Trophoblast cell (in vitro differentiated cells and primary cell): ENCODE measurements around the gene MACROD2.

Experiments used
- DNase-seq, 2 donors: peaks; one replicate each; pipeline ENCODE4 v3.0.0-alpha.2; 2016
- H2AFZ ChIP-seq: 2 replicates; pipeline ENCODE4 v1.6.1; 2013; ENCODE audit warnings: low read length, moderate library complexity, mild to moderate bottlenecking; ENCODE audit not compliant: insufficient read depth, poor library complexity
- H2AK5ac ChIP-seq: 2 replicates; pipeline ENCODE4 v1.6.1; 2013; ENCODE audit warnings: mild to moderate bottlenecking, low read length
- H2BK120ac ChIP-seq: 2 replicates; pipeline ENCODE4 v1.6.1; 2013; ENCODE audit warnings: low read length, mild to moderate bottlenecking, moderate library complexity; ENCODE audit not compliant: insufficient read depth, poor library complexity
- H2BK12ac ChIP-seq: 2 replicates; pipeline ENCODE4 v1.6.1; 2013; ENCODE audit warnings: mild to moderate bottlenecking, low read length, moderate library complexity
- H2BK5ac ChIP-seq: 2 replicates; pipeline ENCODE4 v1.6.1; 2013; ENCODE audit warnings: low read length, low read depth, moderate library complexity, mild to moderate bottlenecking; ENCODE audit not compliant: poor library complexity
- H3K14ac ChIP-seq: 2 replicates; pipeline ENCODE4 v1.6.1; 2013; ENCODE audit warnings: mild to moderate bottlenecking, low read length
- H3K18ac ChIP-seq: 2 replicates; pipeline ENCODE4 v1.6.1; 2013; ENCODE audit warnings: mild to moderate bottlenecking, low read length
- H3K23ac ChIP-seq: 2 replicates; pipeline ENCODE4 v1.6.1; 2013; ENCODE audit warnings: low read length
- H3K27ac ChIP-seq: 2 replicates; pipeline ENCODE4 v1.5.1; 2013; ENCODE audit warnings: low read depth, mild to moderate bottlenecking, inconsistent platforms, low read length, moderate library complexity
- H3K27me3 ChIP-seq: 2 replicates; pipeline ENCODE4 v1.6.1; 2013; ENCODE audit warnings: inconsistent platforms, mild to moderate bottlenecking, low read length, moderate library complexity; ENCODE audit not compliant: insufficient read depth
- H3K36me3 ChIP-seq, 2 experiments: 1 replicate in 1 of 2; 2 replicates in 1 of 2; pipeline ENCODE4 v1.6.1; 2013; ENCODE audit warnings: low read length in 2 of 2, mild to moderate bottlenecking in 2 of 2, moderate library complexity in 1 of 2; ENCODE audit not compliant: insufficient read depth in 2 of 2, control insufficient read depth in 1 of 2
- H3K4ac ChIP-seq: 2 replicates; pipeline ENCODE4 v1.6.1; 2013; ENCODE audit warnings: low read depth, mild to moderate bottlenecking, low read length, moderate library complexity
- H3K4me1 ChIP-seq, 2 experiments: 1 replicate in 1 of 2; 2 replicates in 1 of 2; pipeline ENCODE4 v1.6.1; 2013; ENCODE audit warnings: low read length in 2 of 2, mild to moderate bottlenecking in 2 of 2, moderate library complexity in 1 of 2; ENCODE audit not compliant: insufficient read depth in 2 of 2, control insufficient read depth in 1 of 2
- H3K4me2 ChIP-seq: 2 replicates; pipeline ENCODE4 v1.6.1; 2013; ENCODE audit warnings: inconsistent platforms, mild to moderate bottlenecking, low read length, moderate library complexity
- H3K4me3 ChIP-seq: 2 replicates; pipeline ENCODE4 v1.5.1; 2013; ENCODE audit warnings: mild to moderate bottlenecking, low read depth, low read length, inconsistent platforms
- H3K79me1 ChIP-seq: one replicate; pipeline ENCODE4 v1.6.1; 2013; ENCODE audit warnings: low read length
- H3K79me2 ChIP-seq: 2 replicates; pipeline ENCODE4 v1.6.1; 2013; ENCODE audit warnings: low read length, mild to moderate bottlenecking; ENCODE audit not compliant: control insufficient read depth, insufficient read depth, poor library complexity
- H3K9ac ChIP-seq: 2 replicates; pipeline ENCODE4 v1.6.1; 2013; ENCODE audit warnings: mild to moderate bottlenecking, low read length
- H3K9me3 ChIP-seq: 2 replicates; pipeline ENCODE4 v1.6.1; 2013; ENCODE audit warnings: low read depth, mild to moderate bottlenecking, control low read depth, inconsistent platforms, low read length; ENCODE audit not compliant: insufficient read depth
- H4K12ac ChIP-seq: 2 replicates; pipeline ENCODE4 v1.6.1; 2013; ENCODE audit warnings: low read depth, mild to moderate bottlenecking, low read length, moderate library complexity
- H4K8ac ChIP-seq: 2 replicates; pipeline ENCODE4 v1.6.1; 2013; ENCODE audit warnings: low read depth, mild to moderate bottlenecking, low read length, moderate library complexity
- H4K91ac ChIP-seq: one replicate; pipeline ENCODE4 v1.6.1; 2013; ENCODE audit warnings: low read depth, mild to moderate bottlenecking, low read length, moderate library complexity
- WGBS: extraction: QIAGEN DNeasy Blood & Tissue Kit; methylation state at CpG from one replicate; pipeline ENCODE4 v1.1.7; 2013; ENCODE audit warnings: missing lambda C conversion rate; ENCODE audit not compliant: insufficient read length, insufficient coverage; ENCODE audit errors: extremely low coverage; 5-methylcytosine and 5-hydroxymethylcytosine counted together

Gene MACROD2

DNA sequence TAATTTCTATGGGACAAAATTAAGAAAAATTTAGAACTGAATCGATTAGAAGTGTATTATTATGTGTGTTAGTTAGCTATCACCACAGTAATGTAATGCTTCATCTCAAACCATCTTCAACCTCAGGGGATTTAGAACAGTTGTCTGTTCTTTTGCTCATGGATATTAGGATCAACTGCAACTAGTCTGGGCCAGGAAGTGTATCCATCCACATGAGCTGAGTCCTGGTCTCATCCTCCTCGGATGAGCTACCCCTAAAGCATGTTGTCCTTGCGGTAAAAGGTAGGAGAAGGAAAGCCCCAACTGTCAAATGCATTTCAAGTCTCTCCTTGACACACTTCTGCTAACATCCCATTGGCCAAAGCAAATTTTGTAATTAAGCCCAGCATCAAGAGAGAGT, 2040.3 kb downstream of the MACROD2 start:
- WGBS: no CpG with 5 or more reads among the region's 3 CpGs
- H4K8ac ChIP-seq: no peak overlapping the region
- H2BK12ac ChIP-seq: no peak overlapping the region

DNA sequence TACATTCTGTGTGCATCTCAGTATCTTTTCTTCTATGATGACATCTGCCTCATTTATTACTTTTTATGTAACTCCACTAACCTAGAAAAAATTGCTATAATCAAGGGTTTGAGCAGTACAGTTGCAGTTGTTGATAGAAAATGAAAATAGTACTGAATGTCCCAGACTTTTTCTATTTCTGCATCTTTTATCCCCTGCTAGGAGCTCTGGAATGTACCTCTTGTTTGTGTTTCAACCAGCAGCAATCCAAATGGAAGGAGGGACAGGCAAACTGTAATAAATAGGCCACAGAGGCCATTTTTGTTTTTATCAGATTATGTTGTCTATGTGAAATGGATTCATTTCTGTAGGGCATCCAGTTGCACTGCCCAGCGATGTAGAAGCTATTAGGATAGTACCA, 2041.0 kb downstream of the MACROD2 start:
- Histone ChIP-seq H3K9me3 (no peaks in the 10 kb centered on the region), H3K9ac (no peak overlapping the region), H3K27ac (no peak overlapping the region), H3K23ac (no peak overlapping the region), H3K4me1 (no peaks in the 10 kb centered on the region), H3K27me3 (no peaks in the 10 kb centered on the region), H3K36me3 (no peaks in the 10 kb centered on the region), H3K18ac (no peak overlapping the region), H4K91ac (no peak overlapping the region), H3K4ac (no peak overlapping the region), H2AFZ (no peak overlapping the region), H2BK12ac (no peak overlapping the region), H4K8ac (no peak overlapping the region), H3K4me2 (no peak overlapping the region), H3K79me2 (no peaks in the 10 kb centered on the region), H2AK5ac (no peak overlapping the region), H3K14ac (no peak overlapping the region), H3K4me3 (no peak overlapping the region), H4K12ac (no peak overlapping the region), H2BK5ac (no peak overlapping the region), H2BK120ac (no peak overlapping the region), H3K79me1 (no peaks in the 10 kb centered on the region)
- no peak for DNase-seq
- WGBS: no CpG with 5 or more reads among the region's 1 CpG

More for the DNA sequence above, 2040.3 kb downstream of the MACROD2 start:
- no peak overlapping the region for H3K14ac ChIP-seq
- H3K4me3 ChIP-seq: no peak overlapping the region
- no peaks in the 10 kb centered on the region for H3K36me3 ChIP-seq
- no peak overlapping the region for H2BK120ac ChIP-seq
- no peak overlapping the region for H3K23ac ChIP-seq
- H3K27me3 ChIP-seq: no peaks in the 10 kb centered on the region
- no peaks in the 10 kb centered on the region for H3K79me2 ChIP-seq
- H3K79me1 ChIP-seq: no peaks in the 10 kb centered on the region
- H3K9me3 ChIP-seq: no peaks in the 10 kb centered on the region
- no peak overlapping the region for H3K18ac ChIP-seq
- no peak overlapping the region for H3K4me2 ChIP-seq
- DNase-seq: no peak
- no peak overlapping the region for H2AFZ ChIP-seq
- no peak overlapping the region for H4K91ac ChIP-seq
- no peaks in the 10 kb centered on the region for H3K4me1 ChIP-seq
- H2AK5ac ChIP-seq: no peak overlapping the region
- H3K4ac ChIP-seq: no peak overlapping the region
- no peak overlapping the region for H3K9ac ChIP-seq
- H4K12ac ChIP-seq: no peak overlapping the region
- H3K27ac ChIP-seq: no peak overlapping the region
- no peak overlapping the region for H2BK5ac ChIP-seq

DNA sequence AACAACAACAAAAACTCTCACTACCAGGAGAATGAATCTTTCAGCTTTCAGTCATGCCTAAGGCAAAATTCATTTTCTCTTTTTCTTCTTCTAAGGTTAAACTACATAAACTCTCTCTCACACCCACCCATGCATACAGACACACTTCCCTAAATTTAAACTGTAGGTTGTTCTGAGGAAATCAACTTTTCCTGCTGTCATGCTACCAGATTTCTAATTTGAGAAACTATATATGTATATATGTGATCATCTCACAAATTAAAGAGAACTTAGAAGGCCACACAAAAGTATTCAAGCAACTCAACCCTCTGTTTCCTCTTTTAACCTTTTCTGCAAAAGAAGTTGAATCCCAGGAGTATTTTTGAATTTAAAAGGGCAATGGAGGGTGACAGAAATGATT, 2045.4 kb downstream of the MACROD2 start:
- Histone ChIP-seq H4K8ac (no peak overlapping the region), H2BK5ac (no peak overlapping the region), H4K91ac (no peak overlapping the region), H3K27ac (no peak overlapping the region), H3K9me3 (no peaks in the 10 kb centered on the region), H3K4me3 (no peak overlapping the region), H3K27me3 (no peaks in the 10 kb centered on the region), H4K12ac (no peak overlapping the region), H2BK12ac (no peak overlapping the region), H3K4me2 (no peak overlapping the region), H3K79me2 (no peaks in the 10 kb centered on the region), H2AFZ (no peak overlapping the region), H2BK120ac (no peak overlapping the region), H3K18ac (no peak overlapping the region), H3K4me1 (no peaks in the 10 kb centered on the region), H3K79me1 (no peaks in the 10 kb centered on the region), H3K9ac (no peak overlapping the region), H2AK5ac (no peak overlapping the region), H3K23ac (no peak overlapping the region), H3K14ac (no peak overlapping the region), H3K36me3 (no peaks in the 10 kb centered on the region), H3K4ac (no peak overlapping the region)
- DNase-seq: no peak

DNA sequence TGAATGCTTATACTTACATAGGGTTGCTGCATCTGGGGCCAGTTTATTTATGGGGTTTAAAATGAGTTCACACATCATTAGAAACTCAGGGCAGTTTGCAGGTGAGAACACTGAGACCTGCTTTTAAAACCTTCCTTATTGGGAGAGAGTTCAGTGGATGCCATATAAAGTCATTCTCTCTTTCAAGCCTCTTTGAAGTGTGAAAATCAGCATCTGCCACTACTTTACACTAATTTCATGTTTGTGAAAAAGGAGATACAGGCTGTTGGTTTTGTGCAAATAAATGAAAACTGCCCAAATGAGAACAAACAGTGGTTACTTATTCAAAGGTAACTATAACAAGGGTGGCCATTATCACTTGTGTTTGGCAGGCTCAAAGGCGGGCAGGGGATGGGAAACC, 2047.4 kb downstream of the MACROD2 start:
- no CpG with 5 or more reads among the region's 1 CpG for WGBS
- Histone ChIP-seq H3K14ac (no peak overlapping the region), H3K36me3 (no peaks in the 10 kb centered on the region), H2BK5ac (no peak overlapping the region), H3K27ac (no peak overlapping the region), H3K79me2 (no peaks in the 10 kb centered on the region), H3K4me1 (no peaks in the 10 kb centered on the region), H2AFZ (no peak overlapping the region), H3K9me3 (no peaks in the 10 kb centered on the region), H3K4me3 (no peak overlapping the region), H4K8ac (no peak overlapping the region), H2BK12ac (no peak overlapping the region), H3K27me3 (no peaks in the 10 kb centered on the region), H4K12ac (no peak overlapping the region), H3K4ac (no peak overlapping the region), H2BK120ac (no peak overlapping the region), H3K23ac (no peak overlapping the region), H3K9ac (no peak overlapping the region), H4K91ac (no peak overlapping the region), H3K18ac (no peak overlapping the region), H2AK5ac (no peak overlapping the region), H3K4me2 (no peak overlapping the region), H3K79me1 (no peaks in the 10 kb centered on the region)
- no peak for DNase-seq
